HepG2 (cell line): ENCODE data around the gene ALK. TPM values are rescaled to one million over a fixed set of nuclear protein-coding genes. Genes with fewer than 3 reads are reported as not detected.

Experiments
- ATAC-seq: fragments of 200-7000 bp; cut with Tn5 transposase; 3 replicates; pipeline ENCODE4 v1.9.1; 2020; ENCODE audit warnings: mild to moderate bottlenecking, moderate library complexity
- BruUV-seq: library from RNA; stranded (reverse); fragments of 400-500 nt; replicated peaks from 2 replicates; lab custom pipeline; 2021; lab: Mats Ljungman, UMichigan
- CTCF ChIA-PET: fragments of 300-600 bp; formaldehyde crosslinking; extraction: SDS; loops from one replicate; lab custom pipeline; 2021; ENCODE audit warnings: low total read pairs, inconsistent platforms, low intra/inter-chr PET ratio; lab: Yijun Ruan, JAX
- POLR2A ChIA-PET: fragments of 350-600 bp; sonication (Branson Sonifier 250); formaldehyde crosslinking; loops from one replicate; lab custom pipeline; 2020; ENCODE audit warnings: antibody characterized with exemption, inconsistent platforms; lab: Yijun Ruan, JAX
- DNase-seq: peaks from one replicate; pipeline ENCODE4 v3.0.0-alpha.2; 2015; ENCODE audit warnings: low spot score
- FAIRE-seq: peaks from 3 replicates; lab custom pipeline; 2011; peaks lifted over from hg19 to GRCh38; lab: Jason Lieb, UNC
- H2AFZ ChIP-seq: one replicate; pipeline ENCODE4 v1.6.1; 2011; ENCODE audit warnings: low read length, inconsistent platforms
- H3K27ac ChIP-seq: fragments of 300-600 bp; 3 replicates; pipeline ENCODE4 v1.8.0; 2011; ENCODE audit warnings: mixed run types, mild to moderate bottlenecking, mixed read lengths, low read length, inconsistent platforms; ENCODE audit not compliant: insufficient read depth; ENCODE audit errors: extremely low read length
- H3K27me3 ChIP-seq, 2 experiments: fragments of 200-600 bp in 1 of 2; 2 replicates in 1 of 2; 3 replicates in 1 of 2; pipeline versions ENCODE4 v1.6.0 to v1.8.0; 2011; ENCODE audit warnings: low read length in 2 of 2, mild to moderate bottlenecking in 2 of 2, moderate library complexity in 2 of 2, inconsistent platforms in 1 of 2; ENCODE audit not compliant: insufficient read depth in 2 of 2, control insufficient read depth in 1 of 2
- H3K36me3 ChIP-seq, 2 experiments: fragments of 200-600 bp in 1 of 2; replicated peaks in 1 of 2; 2 replicates in 1 of 2; 3 replicates in 1 of 2; pipeline versions ENCODE4 v1.5.1 to v1.8.0; 2011; ENCODE audit warnings: low read length in 2 of 2, inconsistent platforms in 1 of 2; ENCODE audit not compliant: insufficient read depth in 2 of 2, control insufficient read depth in 1 of 2
- H3K4me1 ChIP-seq: 2 replicates; pipeline ENCODE4 v1.5.1; 2012; ENCODE audit warnings: low read length, inconsistent platforms; ENCODE audit not compliant: insufficient read depth
- H3K4me2 ChIP-seq: 2 replicates; pipeline ENCODE4 v1.6.0; 2011; ENCODE audit warnings: low read depth, low read length, inconsistent platforms
- H3K4me3 ChIP-seq, 3 experiments: fragments of 200-600 bp in 1 of 3; sonication (generic), shearing (Covaris generic) in 1 of 3; replicated peaks in 1 of 3; 2 replicates each; pipeline ENCODE4 v1.5.1; 2011 to 2016; ENCODE audit warnings: low read length in 3 of 3, inconsistent platforms in 2 of 3, low read depth in 2 of 3, mild to moderate bottlenecking in 2 of 3, control low read depth in 1 of 3, mixed read lengths in 1 of 3; ENCODE audit not compliant: insufficient read depth in 1 of 3
- H3K79me2 ChIP-seq: one replicate; pipeline ENCODE4 v1.6.1; 2011; ENCODE audit warnings: low read length, inconsistent platforms; ENCODE audit not compliant: insufficient read depth
- H3K9ac ChIP-seq: 2 replicates; pipeline ENCODE4 v1.6.0; 2011; ENCODE audit warnings: mild to moderate bottlenecking, low read depth, low read length, inconsistent platforms; ENCODE audit not compliant: insufficient read depth
- H3K9me3 ChIP-seq: 2 replicates; pipeline ENCODE4 v1.5.1; 2012; ENCODE audit warnings: mild to moderate bottlenecking, low read length
- H4K20me1 ChIP-seq: 2 replicates; pipeline ENCODE4 v1.6.0; 2011; ENCODE audit warnings: inconsistent platforms, mild to moderate bottlenecking, low read length, moderate library complexity; ENCODE audit not compliant: insufficient read depth
- CEBPB ChIP-seq: IDR thresholded peaks from 2 replicates; pipeline ENCODE4 v1.6.1; 2011; ENCODE audit warnings: low read depth, low read length, improper control_type of control experiment, borderline replicate concordance
- HOXA3 ChIP-seq: sonication (generic); formaldehyde crosslinking; IDR thresholded peaks from 2 replicates; pipeline ENCODE4 v1.5.0; 2020; ENCODE audit warnings: missing genetic modification reagents
- IKZF4 ChIP-seq: sonication (generic); formaldehyde crosslinking; IDR thresholded peaks from 2 replicates; pipeline ENCODE4 v1.5.1; 2020; ENCODE audit warnings: borderline replicate concordance, mild to moderate bottlenecking, low read depth, missing genetic modification reagents; ENCODE audit errors: not compliant biosample characterization
- KDM5B ChIP-seq: sonication (generic); formaldehyde crosslinking; IDR thresholded peaks from 2 replicates; pipeline ENCODE4 v1.4.0; 2020; ENCODE audit warnings: missing genetic modification reagents, mild to moderate bottlenecking, borderline replicate concordance
- MLLT10 ChIP-seq: sonication (generic); formaldehyde crosslinking; IDR thresholded peaks from 2 replicates; pipeline ENCODE4 v1.4.0; 2020; ENCODE audit warnings: missing genetic modification reagents
- NPAS2 ChIP-seq: sonication (generic); formaldehyde crosslinking; IDR thresholded peaks from 2 replicates; pipeline ENCODE4 v1.8.0; 2022; ENCODE audit warnings: mild to moderate bottlenecking, missing genetic modification reagents, borderline replicate concordance
- SIN3A ChIP-seq: IDR thresholded peaks from 2 replicates; pipeline ENCODE4 v1.6.1; 2011; ENCODE audit warnings: low read depth, mild to moderate bottlenecking, control low read depth, low read length, borderline replicate concordance
- SIX1 ChIP-seq: sonication (generic); formaldehyde crosslinking; IDR thresholded peaks from 2 replicates; pipeline ENCODE4 v1.4.0; 2020; ENCODE audit warnings: missing genetic modification reagents, borderline replicate concordance
- SNRNP70 ChIP-seq: fragments of 200-400 bp; formaldehyde crosslinking; IDR thresholded peaks from 2 replicates; pipeline ENCODE4 v1.6.1; 2017; ENCODE audit warnings: mild to moderate bottlenecking, low read depth, low read length, moderate library complexity
- ZNF180 ChIP-seq: sonication (generic); formaldehyde crosslinking; IDR thresholded peaks from 2 replicates; pipeline ENCODE4 v1.4.0; 2020; ENCODE audit warnings: low read depth, missing genetic modification reagents, borderline replicate concordance
- ZNF296 ChIP-seq: sonication (generic); formaldehyde crosslinking; conservative IDR thresholded peaks from 2 replicates; pipeline ENCODE4 v1.5.0; 2020; ENCODE audit warnings: mild to moderate bottlenecking, missing genetic modification reagents
- ZNF570 ChIP-seq: sonication (generic); formaldehyde crosslinking; IDR thresholded peaks from 2 replicates; pipeline ENCODE4 v1.4.0; 2020; ENCODE audit warnings: mild to moderate bottlenecking, missing genetic modification reagents, borderline replicate concordance
- ZNF616 ChIP-seq: sonication (generic); formaldehyde crosslinking; IDR thresholded peaks from 2 replicates; pipeline ENCODE4 v1.5.0; 2020; ENCODE audit warnings: low read depth, mild to moderate bottlenecking, missing genetic modification reagents
- WGBS: methylation state at CpG from one replicate; pipeline ENCODE4 v1.1.6; 2017; ENCODE audit warnings: low lambda C conversion rate; 5-methylcytosine and 5-hydroxymethylcytosine counted together
- in situ Hi-C: cut with HindIII; loops from 2 replicates; pipeline ENCODE4 v1.10.0; 2017; ENCODE audit warnings: low pct_unique_long_range_greater_than_20kb; ENCODE audit not compliant: extremely low pct_ligation_motif_present
- intact Hi-C: fragments of 100-400 bp; cut with micrococcal nuclease; formaldehyde crosslinking; loops from one replicate; pipeline ENCODE4 v1.10.0; 2022; ENCODE audit not compliant: unreplicated experiment
- polyA plus RNA-seq, 8 experiments: library from polyadenylated mRNA; depleted of rRNA in 3 of 8; stranded (reverse) in 7 of 8; unstranded in 1 of 8; fragments of >200 nt; fragmentation: Illumina TruSeq in 4 of 8; extraction: Trizol in 4 of 8; gene quantifications; 2 replicates each; pipeline versions ENCODE4 v1.2.1 to v1.2.3, GENCODE V29; 2011 to 2016; ENCODE audit warnings: low read depth in 4 of 8, missing spikeins in 1 of 8, mixed read lengths in 1 of 8; ENCODE audit not compliant: insufficient read depth in 1 of 8
- total RNA-seq, 5 experiments: library from RNA; depleted of rRNA; stranded (reverse); fragments of >200 nt; fragmentation: Illumina TruSeq; extraction: Trizol; gene quantifications; 2 replicates each; pipeline ENCODE4 v1.2.3, GENCODE V29; 2016; ENCODE audit warnings: low read depth in 1 of 5
- TF ChIP-seq, protein P1 (sequence below): sonication (generic); formaldehyde crosslinking; IDR thresholded peaks from 2 replicates; pipeline ENCODE4 v1.8.1; 2023; ENCODE audit warnings: missing genetic modification reagents, inconsistent platforms, borderline replicate concordance
- TF ChIP-seq, protein P2 (sequence below): sonication (generic); formaldehyde crosslinking; IDR thresholded peaks from 2 replicates; pipeline ENCODE4 v1.8.1; 2022; ENCODE audit warnings: low read depth, mild to moderate bottlenecking, missing genetic modification reagents

Gene ALK
- total and polyA plus RNA-seq, 2 of the 13 experiments (the other 11 are each of a cell fraction or from before 2014, with no cell fraction given) = not detected

DNA sequence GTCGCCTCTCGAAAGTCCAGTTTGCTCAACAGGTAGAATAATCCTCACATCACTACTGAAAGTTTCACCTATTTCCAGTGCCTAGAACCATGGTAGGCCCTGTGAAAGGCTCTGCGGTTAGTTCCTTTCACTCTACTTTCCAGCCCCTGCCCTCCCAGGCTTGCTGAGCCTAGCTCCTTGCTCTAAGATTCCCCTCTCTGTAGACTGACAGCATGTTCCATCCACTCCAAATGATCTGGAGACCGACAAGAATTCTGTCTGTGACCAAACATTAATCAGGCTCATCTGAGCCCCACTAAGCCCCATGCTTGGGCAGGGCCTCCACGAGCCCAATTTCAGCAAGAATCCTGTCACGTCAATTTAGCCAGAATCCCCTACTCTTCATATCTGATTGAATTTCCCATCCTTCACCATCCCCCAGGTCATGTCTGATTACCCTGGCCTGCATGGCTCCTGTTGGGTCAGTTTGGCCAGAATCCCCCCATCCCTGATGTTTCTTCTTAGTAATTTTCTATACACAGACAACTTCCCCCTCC, 307.0 kb downstream of the ALK start:
- POLR2A ChIA-PET = no interaction called here
- CTCF ChIA-PET = no interaction called here
- DNase-seq = no peak
- intact Hi-C loops (no loop called here), in situ Hi-C loops (no loop called here)
- no TSS peak for BruUV-seq
- Histone ChIP-seq H3K4me2 (no peak overlapping the region), H3K36me3 (no peaks in the 10 kb centered on the region), H3K4me3 (no peak overlapping the region), H2AFZ (no peak overlapping the region), H3K27ac (no peak overlapping the region), H3K9me3 (no peaks in the 10 kb centered on the region), H3K9ac (no peak overlapping the region), H3K27me3 (peaks cover 0 to 20% of the 10 kb centered on the region in 2 experiments; a peak in 2 of 5 replicates), H3K79me2 (no peaks in the 10 kb centered on the region), H4K20me1 (no peaks in the 10 kb centered on the region), H3K4me1 (no peaks in the 10 kb centered on the region)
- no peak for TF ChIP-seq ZNF296 (CRISPR knock-in tag)
- TF ChIP-seq, protein P1, sequence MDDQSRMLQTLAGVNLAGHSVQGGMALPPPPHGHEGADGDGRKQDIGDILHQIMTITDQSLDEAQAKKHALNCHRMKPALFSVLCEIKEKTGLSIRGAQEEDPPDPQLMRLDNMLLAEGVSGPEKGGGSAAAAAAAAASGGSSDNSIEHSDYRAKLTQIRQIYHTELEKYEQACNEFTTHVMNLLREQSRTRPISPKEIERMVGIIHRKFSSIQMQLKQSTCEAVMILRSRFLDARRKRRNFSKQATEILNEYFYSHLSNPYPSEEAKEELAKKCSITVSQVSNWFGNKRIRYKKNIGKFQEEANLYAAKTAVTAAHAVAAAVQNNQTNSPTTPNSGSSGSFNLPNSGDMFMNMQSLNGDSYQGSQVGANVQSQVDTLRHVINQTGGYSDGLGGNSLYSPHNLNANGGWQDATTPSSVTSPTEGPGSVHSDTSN (CRISPR knock-in tag) = no peak
- TF ChIP-seq NPAS2 = no peak
- TF ChIP-seq MLLT10 = no peak
- 36% methylated on average over 6 of the region's 6 CpGs for WGBS
- FAIRE-seq = no peak
- no peak for ATAC-seq

DNA sequence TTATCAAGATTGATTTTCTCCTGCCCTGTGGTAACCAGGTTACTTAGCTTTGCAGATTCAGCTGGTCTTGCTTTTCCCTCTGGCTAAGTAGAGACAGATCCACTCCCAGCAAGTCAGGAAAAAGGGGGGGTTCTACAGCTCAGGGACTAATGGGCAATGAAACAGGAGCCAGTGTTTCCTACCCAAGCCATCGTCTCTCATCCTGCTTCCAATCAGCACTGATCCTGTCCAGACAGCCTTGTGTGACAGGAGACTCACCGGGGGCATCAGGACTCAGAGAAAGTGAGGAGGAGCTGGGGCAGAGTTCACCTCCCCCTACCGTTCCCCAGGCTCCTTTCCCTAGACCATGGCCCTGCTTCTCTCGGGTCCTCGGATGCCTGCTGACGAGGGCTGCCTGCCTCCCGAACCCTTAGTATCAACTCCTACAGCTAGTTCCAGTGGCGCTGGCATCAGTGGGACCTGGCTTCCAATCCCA, 307.6 kb downstream of the ALK start:
- no peaks in the 10 kb centered on the region for H4K20me1 ChIP-seq
- ATAC-seq = no peak
- no peak overlapping the region for H2AFZ ChIP-seq
- no peak for DNase-seq
- H3K79me2 ChIP-seq = no peaks in the 10 kb centered on the region
- H3K9ac ChIP-seq = no peak overlapping the region
- no peaks in the 10 kb centered on the region for H3K36me3 ChIP-seq
- 3% methylated on average over 8 of the region's 8 CpGs for WGBS
- ChIA-PET CTCF (no interaction called here), POLR2A (no interaction called here)
- no peak overlapping the region for H3K4me3 ChIP-seq
- in situ Hi-C loops = no loop called here
- no peak for FAIRE-seq
- no TSS peak for BruUV-seq
- no peak overlapping the region for H3K4me2 ChIP-seq
- H3K27me3 ChIP-seq = peaks cover 0 to 20% of the 10 kb centered on the region in 2 experiments; a peak in 2 of 5 replicates
- no peak overlapping the region for H3K27ac ChIP-seq
- intact Hi-C loops = no loop called here
- H3K4me1 ChIP-seq = no peaks in the 10 kb centered on the region
- no peaks in the 10 kb centered on the region for H3K9me3 ChIP-seq
- no peak for TF ChIP-seq IKZF4 (CRISPR knock-in tag)
- no peak for TF ChIP-seq ZNF180 (CRISPR knock-in tag)
- no peak for TF ChIP-seq ZNF570 (CRISPR knock-in tag)
- TF ChIP-seq, protein P2, sequence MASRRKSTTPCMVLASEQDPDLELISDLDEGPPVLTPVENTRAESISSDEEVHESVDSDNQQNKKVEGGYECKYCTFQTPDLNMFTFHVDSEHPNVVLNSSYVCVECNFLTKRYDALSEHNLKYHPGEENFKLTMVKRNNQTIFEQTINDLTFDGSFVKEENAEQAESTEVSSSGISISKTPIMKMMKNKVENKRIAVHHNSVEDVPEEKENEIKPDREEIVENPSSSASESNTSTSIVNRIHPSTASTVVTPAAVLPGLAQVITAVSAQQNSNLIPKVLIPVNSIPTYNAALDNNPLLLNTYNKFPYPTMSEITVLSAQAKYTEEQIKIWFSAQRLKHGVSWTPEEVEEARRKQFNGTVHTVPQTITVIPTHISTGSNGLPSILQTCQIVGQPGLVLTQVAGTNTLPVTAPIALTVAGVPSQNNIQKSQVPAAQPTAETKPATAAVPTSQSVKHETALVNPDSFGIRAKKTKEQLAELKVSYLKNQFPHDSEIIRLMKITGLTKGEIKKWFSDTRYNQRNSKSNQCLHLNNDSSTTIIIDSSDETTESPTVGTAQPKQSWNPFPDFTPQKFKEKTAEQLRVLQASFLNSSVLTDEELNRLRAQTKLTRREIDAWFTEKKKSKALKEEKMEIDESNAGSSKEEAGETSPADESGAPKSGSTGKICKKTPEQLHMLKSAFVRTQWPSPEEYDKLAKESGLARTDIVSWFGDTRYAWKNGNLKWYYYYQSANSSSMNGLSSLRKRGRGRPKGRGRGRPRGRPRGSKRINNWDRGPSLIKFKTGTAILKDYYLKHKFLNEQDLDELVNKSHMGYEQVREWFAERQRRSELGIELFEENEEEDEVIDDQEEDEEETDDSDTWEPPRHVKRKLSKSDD (CRISPR knock-in tag) = no peak
- TF ChIP-seq SNRNP70 = no peak
- TF ChIP-seq HOXA3 (CRISPR knock-in tag) = no peak
- TF ChIP-seq ZNF616 = no peak
- no peak for TF ChIP-seq CEBPB
- TF ChIP-seq KDM5B (CRISPR knock-in tag) = no peak
- no peak for TF ChIP-seq SIX1
- no peak for TF ChIP-seq SIN3A
